GM18861 (cell line): Measurements from ENCODE around the gene LCN10.
"Not testable (repeated sequence)": the region's sequence is repeated elsewhere in the genome, so short reads cannot be mapped to it uniquely, and the experiment has no call there.

Source experiments
- ATAC-seq: cut with Tn5 transposase; IDR thresholded peaks from one replicate; pipeline ENCODE4 v1.9.1; 2021; ENCODE audit not compliant: unreplicated experiment

The LCN10 gene

GRCh38 chr9:136773386-136774044 is 30.8 kb upstream of the LCN10 start:
- no peak for ATAC-seq

- no peak for ATAC-seq
These were observed 29.2 kb upstream of the LCN10 start for GRCh38 chr9:136771907-136772415.

- no peak for ATAC-seq
These were observed 27.0 kb upstream of the LCN10 start for GRCh38 chr9:136769710-136770191.

GRCh38 chr9:136766410-136767120 is 23.8 kb upstream of the LCN10 start:
- not testable (repeated sequence) for ATAC-seq

GRCh38 chr9:136765745-136766409 is 23.1 kb upstream of the LCN10 start:
- peak; percentile 47 for ATAC-seq

- ATAC-seq: no peak
These were observed 22.3 kb upstream of the LCN10 start for GRCh38 chr9:136765041-136765440.

GRCh38 chr9:136764301-136764891 is 21.7 kb upstream of the LCN10 start, which contains the start of gene LCN15:
Gene LCN15 (minus strand): TSS chr9:136764518. CDS start chr9:136764488, 30 bp downstream.
- no peak for ATAC-seq

- no peak for ATAC-seq
These were observed 20.9 kb upstream of the LCN10 start for GRCh38 chr9:136763649-136764035.

GRCh38 chr9:136762915-136763648 is 20.3 kb upstream of the LCN10 start:
- no peak for ATAC-seq

- ATAC-seq: no peak
These were observed 19.5 kb upstream of the LCN10 start for GRCh38 chr9:136762221-136762691.

- ATAC-seq: no peak
These were observed 18.8 kb upstream of the LCN10 start for GRCh38 chr9:136761545-136761981.

- ATAC-seq: not testable (repeated sequence)
These were observed 18.2 kb upstream of the LCN10 start for GRCh38 chr9:136760834-136761544.

GRCh38 chr9:136760424-136760823 is 17.7 kb upstream of the LCN10 start:
- ATAC-seq: no peak

GRCh38 chr9:136759436-136760325 is 16.9 kb upstream of the LCN10 start:
- no peak for ATAC-seq

- no peak for ATAC-seq
These were observed 16.3 kb upstream of the LCN10 start for GRCh38 chr9:136759001-136759400.

- no peak for ATAC-seq
These were observed 15.0 kb upstream of the LCN10 start for GRCh38 chr9:136757751-136758140.

- ATAC-seq: no peak
These were observed 14.6 kb upstream of the LCN10 start for GRCh38 chr9:136757328-136757727.

GRCh38 chr9:136756836-136757235 is 14.1 kb upstream of the LCN10 start:
- ATAC-seq: no peak

- ATAC-seq: no peak
These were observed 13.3 kb upstream of the LCN10 start for GRCh38 chr9:136756134-136756438.
